ENCODE results near the gene DDX31. TPM values are rescaled to one million over a fixed set of nuclear protein-coding genes. Genes with fewer than 3 reads are reported as not detected.

The DDX31 gene
- total and polyA plus RNA-seq, 2 donors (not counting 1 experiment from before 2014, with no cell fraction given), result 16.4 to 22.7 TPM

DNA sequence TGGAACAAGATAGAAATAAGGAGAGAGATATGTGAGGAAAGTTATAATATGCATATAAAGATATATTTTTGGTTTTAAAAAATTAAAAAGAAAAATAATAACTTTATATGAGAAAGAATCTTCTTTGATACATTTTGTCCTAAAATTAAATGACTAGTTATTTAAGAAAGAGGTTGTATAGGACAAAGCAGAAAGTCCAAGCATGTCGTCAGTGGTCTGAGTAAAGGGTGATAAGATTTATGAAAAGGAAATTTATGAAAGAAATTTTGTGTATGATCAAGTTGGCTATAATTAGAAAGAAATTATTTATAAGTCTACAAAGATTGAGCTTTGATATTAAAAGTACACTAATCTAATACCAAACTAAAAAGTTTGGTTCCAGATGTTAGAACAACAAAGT, 32.5 kb upstream of the DDX31 start:
- peaks cover 23% of the 10 kb centered on the region for H3K27me3 Mint-ChIP-seq

DNA sequence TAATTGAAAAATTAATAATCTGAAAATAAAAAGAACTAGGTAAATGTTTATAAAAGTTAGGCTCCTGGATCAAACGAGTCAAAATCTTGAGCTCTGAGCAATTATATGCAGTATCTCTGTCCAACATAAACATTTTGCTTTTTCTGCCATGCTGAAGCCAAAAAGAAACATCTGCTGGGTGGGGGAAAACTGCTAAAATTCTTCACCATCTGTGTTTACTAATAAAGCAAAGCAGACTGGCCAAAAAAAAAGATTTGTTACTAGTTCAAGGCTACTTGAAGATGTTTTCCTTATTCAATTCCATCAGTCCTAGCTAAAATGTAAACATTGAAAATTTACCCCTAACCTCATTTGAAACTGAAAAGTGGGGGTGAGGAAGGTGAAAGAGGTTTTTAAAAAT, 30.2 kb upstream of the DDX31 start:
- Histone ChIP-seq H3K27ac (ENCODE audit: low read length in 2 of 2) (no peak overlapping the region), H3K36me3 (replicated peaks in 1 of 2; ENCODE audit: control extremely low read depth in 1 of 2, control insufficient read depth in 1 of 2, extremely low read depth in 1 of 2, insufficient read depth in 2 of 2, low read length in 1 of 2) (no peaks in the 10 kb centered on the region), H3K4me2 (replicated peaks; ENCODE audit: low read depth, low read length, poor library complexity, severe bottlenecking) (no peak overlapping the region), H3K9ac (ENCODE audit: low read length) (no peak overlapping the region), H3K4me3 (ENCODE audit: control extremely low read depth in 1 of 5, extremely low read depth in 1 of 5, insufficient read depth in 1 of 5, low read depth in 2 of 5, low read length in 4 of 5) (no peak overlapping the region), H3K79me2 (ENCODE audit: control insufficient read depth, insufficient read depth, low read length) (no peaks in the 10 kb centered on the region), H3K9me3 (ENCODE audit: control extremely low read depth in 1 of 3, control insufficient read depth in 2 of 3, insufficient read depth in 1 of 3, low read length in 2 of 3) (peaks cover 1 to 23% (median 9%) of the 10 kb centered on the region in 3 donors), H3K4me1 (ENCODE audit: control insufficient read depth in 2 of 2, insufficient read depth in 2 of 2, low read length in 2 of 2) (no peaks in the 10 kb centered on the region), H2AFZ (ENCODE audit: insufficient read depth, low read depth, low read length, poor library complexity, severe bottlenecking) (no peak overlapping the region), H4K20me1 (ENCODE audit: control insufficient read depth, insufficient read depth, low read length, poor library complexity, severe bottlenecking) (no peaks in the 10 kb centered on the region), H3K27me3 (replicated peaks in 1 of 4; ENCODE audit: control extremely low read depth in 1 of 4, control insufficient read depth in 3 of 4, insufficient read depth in 4 of 4, low read length in 3 of 4) (peaks cover 0 to 3% (median 0%) of the 10 kb centered on the region in 4 experiments)
- Mint-ChIP-seq H3K4me1 (no peaks in the 10 kb centered on the region), H3K27me3 (peaks cover 15% of the 10 kb centered on the region), H3K4me3 (no peak overlapping the region), H3K9me3 (ENCODE audit: insufficient read depth) (peaks cover 16% of the 10 kb centered on the region), H3K27ac (no peak overlapping the region)
- intact Hi-C loops (cut with micrococcal nuclease), result no loop called here
- ChIA-PET POLR2A (no interaction called here), CTCF (no interaction called here)
- no CpG with 5 or more reads among the region's 1 CpG for WGBS (ENCODE audit: insufficient coverage)
- no peak for DNase-seq
- TF ChIP-seq EZH2 (IDR thresholded peaks at IDR 0.05; ENCODE audit: borderline replicate concordance, insufficient read depth, low read depth, low read length, poor library complexity, severe bottlenecking), result no peak
- TF ChIP-seq, protein P1, sequence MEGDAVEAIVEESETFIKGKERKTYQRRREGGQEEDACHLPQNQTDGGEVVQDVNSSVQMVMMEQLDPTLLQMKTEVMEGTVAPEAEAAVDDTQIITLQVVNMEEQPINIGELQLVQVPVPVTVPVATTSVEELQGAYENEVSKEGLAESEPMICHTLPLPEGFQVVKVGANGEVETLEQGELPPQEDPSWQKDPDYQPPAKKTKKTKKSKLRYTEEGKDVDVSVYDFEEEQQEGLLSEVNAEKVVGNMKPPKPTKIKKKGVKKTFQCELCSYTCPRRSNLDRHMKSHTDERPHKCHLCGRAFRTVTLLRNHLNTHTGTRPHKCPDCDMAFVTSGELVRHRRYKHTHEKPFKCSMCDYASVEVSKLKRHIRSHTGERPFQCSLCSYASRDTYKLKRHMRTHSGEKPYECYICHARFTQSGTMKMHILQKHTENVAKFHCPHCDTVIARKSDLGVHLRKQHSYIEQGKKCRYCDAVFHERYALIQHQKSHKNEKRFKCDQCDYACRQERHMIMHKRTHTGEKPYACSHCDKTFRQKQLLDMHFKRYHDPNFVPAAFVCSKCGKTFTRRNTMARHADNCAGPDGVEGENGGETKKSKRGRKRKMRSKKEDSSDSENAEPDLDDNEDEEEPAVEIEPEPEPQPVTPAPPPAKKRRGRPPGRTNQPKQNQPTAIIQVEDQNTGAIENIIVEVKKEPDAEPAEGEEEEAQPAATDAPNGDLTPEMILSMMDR (IDR thresholded peaks at IDR 0.05), result no peak
- no peak for ATAC-seq (ENCODE audit: low read depth)

More for the DNA sequence above, 32.5 kb upstream of the DDX31 start:
- TF ChIP-seq EZH2 (IDR thresholded peaks at IDR 0.05; ENCODE audit: borderline replicate concordance, insufficient read depth, low read depth, low read length, poor library complexity, severe bottlenecking), result no peak
- TF ChIP-seq, protein P1 (IDR thresholded peaks at IDR 0.05), result no peak
- Mint-ChIP-seq H3K9me3 (ENCODE audit: insufficient read depth) (peaks cover 7% of the 10 kb centered on the region), H3K4me1 (no peaks in the 10 kb centered on the region), H3K27ac (no peak overlapping the region), H3K4me3 (no peak overlapping the region)
- Histone ChIP-seq H3K4me2 (replicated peaks; ENCODE audit: low read depth, low read length, poor library complexity, severe bottlenecking) (no peak overlapping the region), H3K36me3 (replicated peaks in 1 of 2; ENCODE audit: control extremely low read depth in 1 of 2, control insufficient read depth in 1 of 2, extremely low read depth in 1 of 2, insufficient read depth in 2 of 2, low read length in 1 of 2) (no peaks in the 10 kb centered on the region), H3K4me1 (ENCODE audit: control insufficient read depth in 2 of 2, insufficient read depth in 2 of 2, low read length in 2 of 2) (no peaks in the 10 kb centered on the region), H3K79me2 (ENCODE audit: control insufficient read depth, insufficient read depth, low read length) (no peaks in the 10 kb centered on the region), H3K4me3 (ENCODE audit: control extremely low read depth in 1 of 5, extremely low read depth in 1 of 5, insufficient read depth in 1 of 5, low read depth in 2 of 5, low read length in 4 of 5) (no peak overlapping the region), H3K27me3 (replicated peaks in 1 of 4; ENCODE audit: control extremely low read depth in 1 of 4, control insufficient read depth in 3 of 4, insufficient read depth in 4 of 4, low read length in 3 of 4) (peaks cover 0 to 7% (median 1%) of the 10 kb centered on the region in 4 experiments), H3K9me3 (ENCODE audit: control extremely low read depth in 1 of 3, control insufficient read depth in 2 of 3, insufficient read depth in 1 of 3, low read length in 2 of 3) (peaks cover 0 to 12% (median 6%) of the 10 kb centered on the region in 3 donors), H3K27ac (ENCODE audit: low read length in 2 of 2) (no peak overlapping the region), H3K9ac (ENCODE audit: low read length) (no peak overlapping the region), H4K20me1 (ENCODE audit: control insufficient read depth, insufficient read depth, low read length, poor library complexity, severe bottlenecking) (no peaks in the 10 kb centered on the region), H2AFZ (ENCODE audit: insufficient read depth, low read depth, low read length, poor library complexity, severe bottlenecking) (no peak overlapping the region)
- DNase-seq, result no peak
- ATAC-seq (ENCODE audit: low read depth), result no peak
- no CpG with 5 or more reads among the region's 1 CpG for WGBS (ENCODE audit: insufficient coverage)
- POLR2A ChIA-PET, result no interaction called here
- intact Hi-C loops (cut with micrococcal nuclease), result no loop called here
- CTCF ChIA-PET, result no interaction called here
